Measurements from ENCODE around the gene ABO. TPM values are rescaled to one million over a fixed set of nuclear protein-coding genes. Genes with fewer than 3 reads are reported as not detected.
A peak's percentile ranks its signal among the peaks of the same experiment; 100 is the strongest.
"Not testable (repeated sequence)": the region's sequence is repeated elsewhere in the genome, so short reads cannot be mapped to it uniquely, and the experiment has no call there.

ABO gene
- total and polyA plus RNA-seq, 8 donors, result 2.6 to 7.9 (median 5.0) TPM

- Histone ChIP-seq H3K4me1 (no peaks in the 10 kb centered on the region), H3K4me3 (no peak overlapping the region), H3K27me3 (peaks cover 0 to 5% of the 10 kb centered on the region in 2 donors), H3K27ac (no peak overlapping the region), H3K36me3 (no peaks in the 10 kb centered on the region), H3K9me3 (no peaks in the 10 kb centered on the region)
- intact Hi-C loops (cut with DNase I), result no loop called here
- ATAC-seq (no peak), DNase-seq (peak in 1 of 4 donors; percentile 47)
- no peak for TF ChIP-seq CTCF (IDR thresholded peaks at IDR 0.05)
These were observed 46.5 kb upstream of the ABO start for GRCh38 chr9:133321411-133321935.

GRCh38 chr9:133320421-133320881 is 45.5 kb upstream of the ABO start:
- Histone ChIP-seq H3K4me1 (no peaks in the 10 kb centered on the region), H3K27ac (no peak overlapping the region), H3K27me3 (peaks cover 0 to 5% of the 10 kb centered on the region in 2 donors), H3K9me3 (no peaks in the 10 kb centered on the region), H3K4me3 (no peak overlapping the region), H3K36me3 (no peaks in the 10 kb centered on the region)
- no peak for TF ChIP-seq CTCF (IDR thresholded peaks at IDR 0.05)
- ATAC-seq (no peak), DNase-seq (peak in 1 of 4 donors; percentile 44)
- intact Hi-C loops (cut with DNase I), result no loop called here

- H3K4me3 ChIP-seq; H3K27ac ChIP-seq; ATAC-seq; H3K27me3 ChIP-seq; intact Hi-C loops (cut with DNase I); H3K36me3 ChIP-seq; H3K9me3 ChIP-seq; H3K4me1 ChIP-seq: not testable (repeated sequence)
- peak in 1 of 4 donors; percentile 54 for DNase-seq
These were observed 42.5 kb upstream of the ABO start for GRCh38 chr9:133317551-133317950.

- intact Hi-C loops (cut with DNase I), result no loop called here
- no peak for ATAC-seq
- DNase-seq, result no peak
- H3K27ac ChIP-seq, result no peak overlapping the region
- no peaks in the 10 kb centered on the region for H3K9me3 ChIP-seq
- no peaks in the 10 kb centered on the region for H3K4me1 ChIP-seq
- no peaks in the 10 kb centered on the region for H3K27me3 ChIP-seq
- H3K36me3 ChIP-seq, result no peaks in the 10 kb centered on the region
- no peak for TF ChIP-seq CTCF (IDR thresholded peaks at IDR 0.05)
- no peak overlapping the region for H3K4me3 ChIP-seq
These were observed 41.0 kb upstream of the ABO start for GRCh38 chr9:133315997-133316396.

- ATAC-seq, result no peak
- no peaks in the 10 kb centered on the region for H3K4me1 ChIP-seq
- no peak for DNase-seq
- H3K27ac ChIP-seq, result no peak overlapping the region
- TF ChIP-seq CTCF (IDR thresholded peaks at IDR 0.05), result no peak
- H3K4me3 ChIP-seq, result no peak overlapping the region
- H3K36me3 ChIP-seq, result no peaks in the 10 kb centered on the region
- peaks cover 0 to 25% of the 10 kb centered on the region in 2 donors for H3K27me3 ChIP-seq
- intact Hi-C loops (cut with DNase I), result no loop called here
- H3K9me3 ChIP-seq, result no peaks in the 10 kb centered on the region
These were observed 34.6 kb upstream of the ABO start for GRCh38 chr9:133309608-133310007.

GRCh38 chr9:133307301-133307700 is 32.3 kb upstream of the ABO start:
- Histone ChIP-seq H3K4me3 (no peak overlapping the region), H3K4me1 (no peaks in the 10 kb centered on the region), H3K36me3 (no peaks in the 10 kb centered on the region), H3K27me3 (peaks cover 0 to 29% of the 10 kb centered on the region in 2 donors), H3K9me3 (no peaks in the 10 kb centered on the region), H3K27ac (no peak overlapping the region)
- ATAC-seq (no peak), DNase-seq (peak in 1 of 4 donors; percentile 43)
- no peak for TF ChIP-seq CTCF (IDR thresholded peaks at IDR 0.05)
- intact Hi-C loops (cut with DNase I), result no loop called here
